Measurements from ENCODE around the gene ZC3H15. TPM values are rescaled to one million over a fixed set of nuclear protein-coding genes. Genes with fewer than 3 reads are reported as not detected.

ZC3H15 gene
- polyA plus RNA-seq, 1 experiment, result 26.5 TPM

GRCh38 chr2:186508263-186508662 is 22.2 kb downstream of the ZC3H15 start:
- no peak for TF ChIP-seq CTCF (IDR thresholded peaks at IDR 0.05; ENCODE audit: insufficient read depth, low read depth, low read length)
- ChIA-PET POLR2A (no interaction called here), CTCF (interaction anchor here (0.6 to 4.1 kb wide), 3 partner anchors 22 to 133 kb away, joined by 3 to 25 read pairs (median 4); partner anchors contain the start of gene ZC3H15)
- DNase-seq (ENCODE audit: low read depth), result no peak
- H3K27me3 ChIP-seq (ENCODE audit: control insufficient read depth, insufficient read depth, low read length), result no peaks in the 10 kb centered on the region
- H3K36me3 ChIP-seq (ENCODE audit: control insufficient read depth, insufficient read depth, low read length), result peaks cover 6% of the 10 kb centered on the region; the same call in 1 of the 2 replicates
- H3K4me3 ChIP-seq (ENCODE audit: low read depth, low read length), result no peak overlapping the region

- DNase-seq (ENCODE audit: low read depth), result no peak
- no peaks in the 10 kb centered on the region for H3K27me3 ChIP-seq (ENCODE audit: control insufficient read depth, insufficient read depth, low read length)
- no peak for TF ChIP-seq CTCF (IDR thresholded peaks at IDR 0.05; ENCODE audit: insufficient read depth, low read depth, low read length)
- H3K36me3 ChIP-seq (ENCODE audit: control insufficient read depth, insufficient read depth, low read length), result no peaks in the 10 kb centered on the region; the same call in 1 of the 2 replicates
- no peak overlapping the region for H3K4me3 ChIP-seq (ENCODE audit: low read depth, low read length)
- ChIA-PET POLR2A (no interaction called here), CTCF (interaction anchor here (1.0 kb wide), 1 partner anchor 11 kb away, joined by 3 read pairs; no protein-coding TSS in a partner anchor)
These were observed 29.3 kb downstream of the ZC3H15 start for GRCh38 chr2:186515376-186515775.

- POLR2A ChIA-PET, result no interaction called here
- TF ChIP-seq CTCF (IDR thresholded peaks at IDR 0.05; ENCODE audit: insufficient read depth, low read depth, low read length), result no peak
- Histone ChIP-seq H3K36me3 (ENCODE audit: control insufficient read depth, insufficient read depth, low read length) (peaks cover 2% of the 10 kb centered on the region; the same call in 1 of the 2 replicates), H3K27me3 (ENCODE audit: control insufficient read depth, insufficient read depth, low read length) (no peaks in the 10 kb centered on the region), H3K4me3 (ENCODE audit: low read depth, low read length) (no peak overlapping the region)
- DNase-seq (ENCODE audit: low read depth), result no peak
- CTCF ChIA-PET, result no interaction called here
These were observed 30.3 kb downstream of the ZC3H15 start for GRCh38 chr2:186516396-186516795.

GRCh38 chr2:186517090-186517489 is 31.0 kb downstream of the ZC3H15 start:
- CTCF ChIA-PET, result interaction anchor here (1.5 kb wide), 1 partner anchor 13 kb away, joined by 5 read pairs; no protein-coding TSS in a partner anchor
- H3K4me3 ChIP-seq (ENCODE audit: low read depth, low read length), result no peak overlapping the region
- TF ChIP-seq CTCF (IDR thresholded peaks at IDR 0.05; ENCODE audit: insufficient read depth, low read depth, low read length), result no peak
- no peak for DNase-seq (ENCODE audit: low read depth)
- H3K36me3 ChIP-seq (ENCODE audit: control insufficient read depth, insufficient read depth, low read length), result peaks cover 2% of the 10 kb centered on the region; the same call in 1 of the 2 replicates
- POLR2A ChIA-PET, result no interaction called here
- no peaks in the 10 kb centered on the region for H3K27me3 ChIP-seq (ENCODE audit: control insufficient read depth, insufficient read depth, low read length)

GRCh38 chr2:186518291-186518690 is 32.2 kb downstream of the ZC3H15 start:
- no peak for TF ChIP-seq CTCF (IDR thresholded peaks at IDR 0.05; ENCODE audit: insufficient read depth, low read depth, low read length)
- Histone ChIP-seq H3K27me3 (ENCODE audit: control insufficient read depth, insufficient read depth, low read length) (no peaks in the 10 kb centered on the region), H3K4me3 (ENCODE audit: low read depth, low read length) (no peak overlapping the region), H3K36me3 (ENCODE audit: control insufficient read depth, insufficient read depth, low read length) (peaks cover 2% of the 10 kb centered on the region; the same call in 1 of the 2 replicates)
- DNase-seq (ENCODE audit: low read depth), result no peak
- ChIA-PET CTCF (interaction anchor here (1.0 to 1.5 kb wide), 2 partner anchors 14 to 124 kb away, joined by 5 to 6 read pairs; no protein-coding TSS in a partner anchor), POLR2A (no interaction called here)
